GM20000 (cell line): ENCODE results near the gene CNNM1.

ENCODE experiments used
- DNase-seq: peaks from one replicate; pipeline ENCODE4 v3.0.0; 2012; ENCODE audit warnings: low spot score
- CTCF ChIP-seq: IDR thresholded peaks from 2 replicates; pipeline ENCODE4 v1.5.1; 2012; ENCODE audit warnings: mild to moderate bottlenecking, control low read depth; ENCODE audit errors: extremely low read depth, missing control alignments

CNNM1 gene

GRCh38 chr10:99297033-99297432 is 32.1 kb upstream of the CNNM1 start:
- TF ChIP-seq CTCF: no peak
- no peak for DNase-seq

GRCh38 chr10:99303899-99304861 is 25.0 kb upstream of the CNNM1 start:
- no peak for TF ChIP-seq CTCF
- DNase-seq: no peak

GRCh38 chr10:99304862-99305229 is 24.3 kb upstream of the CNNM1 start:
- TF ChIP-seq CTCF: no peak
- no peak for DNase-seq

GRCh38 chr10:99312501-99312900 is 16.7 kb upstream of the CNNM1 start:
- no peak for DNase-seq
- no peak for TF ChIP-seq CTCF

- no peak for DNase-seq
- TF ChIP-seq CTCF: no peak
Observed at GRCh38 chr10:99315853-99316252, 13.3 kb upstream of the CNNM1 start.

GRCh38 chr10:99316374-99316773 is 12.8 kb upstream of the CNNM1 start:
- no peak for TF ChIP-seq CTCF
- no peak for DNase-seq

GRCh38 chr10:99318048-99318447 is 11.1 kb upstream of the CNNM1 start:
- DNase-seq: no peak
- TF ChIP-seq CTCF: no peak
